HFFc6 (cell line): Measurements from ENCODE around the gene SEPHS1. TPM values are rescaled to one million over a fixed set of nuclear protein-coding genes. Genes with fewer than 3 reads are reported as not detected.
"Not testable (repeated sequence)": the region's sequence is repeated elsewhere in the genome, so short reads cannot be mapped to it uniquely, and the experiment has no call there.

ENCODE experiments used
- DNase-seq: peaks from one replicate; pipeline ENCODE4 v3.0.0-alpha.2; 2018
- H3K27ac Mint-ChIP-seq: 2 replicates; pipeline ENCODE4 v1.8.0; 2020; ENCODE audit warnings: mild to moderate bottlenecking, mixed read lengths
- H3K27me3 Mint-ChIP-seq: 2 replicates; pipeline ENCODE4 v1.8.0; 2021; ENCODE audit warnings: mild to moderate bottlenecking, moderate library complexity, mixed read lengths; ENCODE audit not compliant: insufficient read depth
- H3K36me3 Mint-ChIP-seq: 2 replicates; pipeline ENCODE4 v1.8.0; 2021; ENCODE audit warnings: low read depth, mixed read lengths
- H3K4me1 Mint-ChIP-seq: 2 replicates; pipeline ENCODE4 v1.8.0; 2020; ENCODE audit warnings: low read depth, mixed read lengths
- H3K4me3 Mint-ChIP-seq: 2 replicates; pipeline ENCODE4 v1.8.0; 2020; ENCODE audit warnings: mild to moderate bottlenecking, moderate library complexity, mixed read lengths
- H3K9me3 Mint-ChIP-seq: 2 replicates; pipeline ENCODE4 v1.8.0; 2020; ENCODE audit warnings: mild to moderate bottlenecking, mixed read lengths
- total RNA-seq, 6 experiments: library from RNA; stranded (reverse); fragmentation: NEBNext Ultra II Directional; extraction: Animal tissue kit (Norgen Biotek cat#: 25700); gene quantifications; 2 replicates in 1 of 6; 3 replicates in 5 of 6; pipeline ENCODE4 v1.2.3, GENCODE V29; 2021
- TF ChIP-seq, protein P1 (sequence below): fragments of 200-600 bp; sonication (generic); IDR thresholded peaks from 2 replicates; pipeline ENCODE4 v1.5.0; 2021; ENCODE audit warnings: antibody characterized with exemption, mild to moderate bottlenecking

SEPHS1 gene
- total RNA-seq, 6 experiments from 2014 or later, result 34.1 to 49.3 (median 40.5) TPM

GRCh38 chr10:13331646-13332045 is 16.4 kb downstream of the SEPHS1 start:
- Mint-ChIP-seq H3K9me3 (no peaks in the 10 kb centered on the region), H3K36me3 (peaks cover 38% of the 10 kb centered on the region)
- no peak for DNase-seq

GRCh38 chr10:13330980-13331379 is 17.1 kb downstream of the SEPHS1 start:
- H3K4me1 Mint-ChIP-seq, H3K9me3 Mint-ChIP-seq, H3K4me3 Mint-ChIP-seq, H3K27ac Mint-ChIP-seq, DNase-seq, H3K27me3 Mint-ChIP-seq: not testable (repeated sequence)
- peaks cover 38% of the 10 kb centered on the region for H3K36me3 Mint-ChIP-seq

More at GRCh38 chr10:13331646-13332045, 16.4 kb downstream of the SEPHS1 start:
- TF ChIP-seq, protein P1, sequence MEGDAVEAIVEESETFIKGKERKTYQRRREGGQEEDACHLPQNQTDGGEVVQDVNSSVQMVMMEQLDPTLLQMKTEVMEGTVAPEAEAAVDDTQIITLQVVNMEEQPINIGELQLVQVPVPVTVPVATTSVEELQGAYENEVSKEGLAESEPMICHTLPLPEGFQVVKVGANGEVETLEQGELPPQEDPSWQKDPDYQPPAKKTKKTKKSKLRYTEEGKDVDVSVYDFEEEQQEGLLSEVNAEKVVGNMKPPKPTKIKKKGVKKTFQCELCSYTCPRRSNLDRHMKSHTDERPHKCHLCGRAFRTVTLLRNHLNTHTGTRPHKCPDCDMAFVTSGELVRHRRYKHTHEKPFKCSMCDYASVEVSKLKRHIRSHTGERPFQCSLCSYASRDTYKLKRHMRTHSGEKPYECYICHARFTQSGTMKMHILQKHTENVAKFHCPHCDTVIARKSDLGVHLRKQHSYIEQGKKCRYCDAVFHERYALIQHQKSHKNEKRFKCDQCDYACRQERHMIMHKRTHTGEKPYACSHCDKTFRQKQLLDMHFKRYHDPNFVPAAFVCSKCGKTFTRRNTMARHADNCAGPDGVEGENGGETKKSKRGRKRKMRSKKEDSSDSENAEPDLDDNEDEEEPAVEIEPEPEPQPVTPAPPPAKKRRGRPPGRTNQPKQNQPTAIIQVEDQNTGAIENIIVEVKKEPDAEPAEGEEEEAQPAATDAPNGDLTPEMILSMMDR, result no peak
- H3K27ac Mint-ChIP-seq, result no peak overlapping the region
- peaks cover 3% of the 10 kb centered on the region; the same call in 1 of the 2 replicates for H3K27me3 Mint-ChIP-seq
- no peaks in the 10 kb centered on the region for H3K4me1 Mint-ChIP-seq
- H3K4me3 Mint-ChIP-seq, result no peak overlapping the region

- H3K27me3 Mint-ChIP-seq, result peaks cover 3% of the 10 kb centered on the region; the same call in 1 of the 2 replicates
Observed at GRCh38 chr10:13329565-13329964, 18.5 kb downstream of the SEPHS1 start.

DNA sequence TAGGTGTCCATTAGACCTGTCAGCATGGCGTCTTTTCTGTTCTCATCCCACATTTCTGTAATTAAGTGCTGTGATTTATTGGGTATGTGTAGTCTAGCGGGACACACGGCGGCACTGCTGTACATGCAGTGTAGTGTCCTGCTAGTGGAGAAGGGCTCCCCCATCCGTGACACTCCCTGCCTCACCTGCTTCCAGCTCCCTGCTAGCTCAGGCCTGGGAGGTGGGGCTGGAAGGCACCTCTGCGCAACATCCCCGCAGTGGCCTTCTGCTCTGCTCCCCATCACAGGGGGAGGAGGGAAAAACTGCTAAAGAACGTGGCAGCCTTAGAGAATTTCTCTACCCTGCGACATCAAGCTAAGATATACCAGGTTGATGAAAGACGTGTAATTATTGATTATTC is 19.5 kb downstream of the SEPHS1 start:
- TF ChIP-seq, protein P1, result no peak
- Mint-ChIP-seq H3K27ac (no peak overlapping the region), H3K4me1 (no peaks in the 10 kb centered on the region), H3K27me3 (peaks cover 3% of the 10 kb centered on the region; the same call in 1 of the 2 replicates), H3K9me3 (no peaks in the 10 kb centered on the region), H3K4me3 (no peak overlapping the region), H3K36me3 (peaks cover 50% of the 10 kb centered on the region)
- no peak for DNase-seq

More at GRCh38 chr10:13329565-13329964, 18.5 kb downstream of the SEPHS1 start:
- Mint-ChIP-seq H3K36me3 (peaks cover 47% of the 10 kb centered on the region), H3K27ac (no peak overlapping the region), H3K4me3 (no peak overlapping the region), H3K9me3 (no peaks in the 10 kb centered on the region), H3K4me1 (no peaks in the 10 kb centered on the region)
- TF ChIP-seq, protein P1, result no peak
- DNase-seq, result no peak

- no peak overlapping the region for H3K4me3 Mint-ChIP-seq
- TF ChIP-seq, protein P1, result no peak
- peaks cover 47% of the 10 kb centered on the region for H3K36me3 Mint-ChIP-seq
- H3K27me3 Mint-ChIP-seq, result peaks cover 3% of the 10 kb centered on the region; the same call in 1 of the 2 replicates
- no peaks in the 10 kb centered on the region for H3K9me3 Mint-ChIP-seq
- no peak for DNase-seq
- no peak overlapping the region for H3K27ac Mint-ChIP-seq
- no peaks in the 10 kb centered on the region for H3K4me1 Mint-ChIP-seq
Observed at GRCh38 chr10:13328126-13328525, 20.0 kb downstream of the SEPHS1 start.

GRCh38 chr10:13327534-13327933 is 20.6 kb downstream of the SEPHS1 start:
- TF ChIP-seq, protein P1, result no peak
- Mint-ChIP-seq H3K4me1 (no peaks in the 10 kb centered on the region), H3K27me3 (peaks cover 3% of the 10 kb centered on the region; the same call in 1 of the 2 replicates), H3K36me3 (peaks cover 47% of the 10 kb centered on the region), H3K4me3 (no peak overlapping the region), H3K27ac (peak overlapping the region; percentile 56; the same call in 1 of the 2 replicates), H3K9me3 (no peaks in the 10 kb centered on the region)
- DNase-seq, result no peak
